NCI-H2196 (cell line): ENCODE measurements around the gene RELN.
"Not testable (repeated sequence)": the region's sequence is repeated elsewhere in the genome, so short reads cannot be mapped to it uniquely, and the experiment has no call there.

Experiments used
- DNase-seq: peaks from one replicate; lab custom pipeline; 2025; ENCODE audit not compliant: unreplicated experiment; lab: John Stamatoyannopoulos, UW

Gene RELN

GRCh38 chr7:103896826-103897225, 92.6 kb downstream of the RELN start:
- DNase-seq: not testable (repeated sequence)

- DNase-seq: no peak
These were observed 94.5 kb downstream of the RELN start for GRCh38 chr7:103894656-103895596.

- DNase-seq: no peak
These were observed 96.1 kb downstream of the RELN start for GRCh38 chr7:103893350-103893749.

- DNase-seq: no peak
These were observed 100.0 kb downstream of the RELN start for GRCh38 chr7:103889451-103889850.

- DNase-seq: no peak
These were observed 100.8 kb downstream of the RELN start for GRCh38 chr7:103888603-103889153.

GRCh38 chr7:103887853-103888602, 101.4 kb downstream of the RELN start:
- DNase-seq: no peak

- no peak for DNase-seq
These were observed 102.4 kb downstream of the RELN start for GRCh38 chr7:103887050-103887449.

GRCh38 chr7:103879928-103880600, 109.4 kb downstream of the RELN start:
- no peak for DNase-seq

- DNase-seq: no peak
These were observed 110.0 kb downstream of the RELN start for GRCh38 chr7:103879411-103879810.

- DNase-seq: no peak
These were observed 111.9 kb downstream of the RELN start for GRCh38 chr7:103877565-103877964.

- DNase-seq: no peak
These were observed 113.7 kb downstream of the RELN start for GRCh38 chr7:103875718-103876117.

- DNase-seq: no peak
These were observed 118.0 kb downstream of the RELN start for GRCh38 chr7:103871473-103871872.

- DNase-seq: no peak
These were observed 118.8 kb downstream of the RELN start for GRCh38 chr7:103870664-103871063.

GRCh38 chr7:103867874-103868273, 121.6 kb downstream of the RELN start:
- DNase-seq: no peak

GRCh38 chr7:103866919-103867318, 122.5 kb downstream of the RELN start:
- DNase-seq: peak; percentile 72

- DNase-seq: no peak
These were observed 124.0 kb downstream of the RELN start for GRCh38 chr7:103865442-103865841.

- DNase-seq: no peak
These were observed 127.0 kb downstream of the RELN start for GRCh38 chr7:103862302-103863035.

GRCh38 chr7:103859709-103860108, 129.7 kb downstream of the RELN start:
- no peak for DNase-seq

GRCh38 chr7:103857435-103857834, 132.0 kb downstream of the RELN start:
- peak; percentile 35 for DNase-seq

- DNase-seq: no peak
These were observed 132.5 kb downstream of the RELN start for GRCh38 chr7:103856929-103857328.
